ENCODE data around the gene PWP2.
"Not testable (repeated sequence)": the region's sequence is repeated elsewhere in the genome, so short reads cannot be mapped to it uniquely, and the experiment has no call there.

GRCh38 chr21:44133715-44134057, 26.5 kb downstream of the PWP2 start:
- TF ChIP-seq ZFP3 (CRISPR knock-in tag; IDR thresholded peaks at IDR 0.05); GLIS3 (CRISPR knock-in tag; IDR thresholded peaks at IDR 0.05); CSDC2 (CRISPR knock-in tag; IDR thresholded peaks at IDR 0.05); CREB5 (CRISPR knock-in tag; IDR thresholded peaks at IDR 0.05; ENCODE audit: low read depth); TOX (CRISPR knock-in tag; IDR thresholded peaks at IDR 0.05; ENCODE audit: borderline replicate concordance); OSR1 (CRISPR knock-in tag; IDR thresholded peaks at IDR 0.05); BACH2 (CRISPR knock-in tag; IDR thresholded peaks at IDR 0.05; ENCODE audit: borderline replicate concordance); TSHZ2 (CRISPR knock-in tag; IDR thresholded peaks at IDR 0.05); ISL1 (CRISPR knock-in tag; IDR thresholded peaks at IDR 0.05); ESRRG (CRISPR knock-in tag; IDR thresholded peaks at IDR 0.05); ARNTL (CRISPR knock-in tag; IDR thresholded peaks at IDR 0.05; ENCODE audit: borderline replicate concordance, low read depth): not testable (repeated sequence)
